CMK (cell line): ENCODE results near the gene DGKB.

Experiments used
- DNase-seq: peaks from one replicate; pipeline ENCODE4 v3.0.0-alpha.2; 2010; ENCODE audit warnings: low read depth

DGKB gene

GRCh38 chr7:14207138-14207537, 695.4 kb downstream of the DGKB start:
- no peak for DNase-seq

GRCh38 chr7:14206121-14206520, 696.4 kb downstream of the DGKB start:
- DNase-seq: no peak

GRCh38 chr7:14201353-14201752, 701.2 kb downstream of the DGKB start:
- DNase-seq: no peak

- no peak for DNase-seq
These were observed 703.2 kb downstream of the DGKB start for GRCh38 chr7:14199336-14199735.

- DNase-seq: no peak
These were observed 705.3 kb downstream of the DGKB start for GRCh38 chr7:14197280-14197679.

- DNase-seq: no peak
These were observed 706.0 kb downstream of the DGKB start for GRCh38 chr7:14196555-14196954.

- DNase-seq: no peak
These were observed 706.7 kb downstream of the DGKB start for GRCh38 chr7:14195871-14196270.

- DNase-seq: no peak
These were observed 707.5 kb downstream of the DGKB start for GRCh38 chr7:14195079-14195478.

- DNase-seq: no peak
These were observed 710.9 kb downstream of the DGKB start for GRCh38 chr7:14191686-14192098.

GRCh38 chr7:14184292-14184864, 718.2 kb downstream of the DGKB start:
- DNase-seq: no peak

- no peak for DNase-seq
These were observed 722.8 kb downstream of the DGKB start for GRCh38 chr7:14179781-14180180.

- no peak for DNase-seq
These were observed 724.7 kb downstream of the DGKB start for GRCh38 chr7:14177876-14178275.

- no peak for DNase-seq
These were observed 731.7 kb downstream of the DGKB start for GRCh38 chr7:14170872-14171271.

GRCh38 chr7:14158111-14158510, 744.4 kb downstream of the DGKB start:
- DNase-seq: no peak

- no peak for DNase-seq
These were observed 746.1 kb downstream of the DGKB start for GRCh38 chr7:14156436-14156835.

GRCh38 chr7:14148974-14149373, 753.6 kb downstream of the DGKB start:
- no peak for DNase-seq

- no peak for DNase-seq
These were observed 755.0 kb downstream of the DGKB start for GRCh38 chr7:14147532-14147931.

GRCh38 chr7:14144538-14144937, 758.0 kb downstream of the DGKB start:
- DNase-seq: no peak

GRCh38 chr7:14144109-14144508, 758.4 kb downstream of the DGKB start:
- DNase-seq: no peak

- no peak for DNase-seq
These were observed 764.9 kb downstream of the DGKB start for GRCh38 chr7:14137676-14138075.

- DNase-seq: no peak
These were observed 768.8 kb downstream of the DGKB start for GRCh38 chr7:14133752-14134151.

- no peak for DNase-seq
These were observed 776.6 kb downstream of the DGKB start for GRCh38 chr7:14125998-14126397.

GRCh38 chr7:14124716-14125115, 777.8 kb downstream of the DGKB start:
- DNase-seq: no peak

GRCh38 chr7:14123923-14124322, 778.6 kb downstream of the DGKB start:
- no peak for DNase-seq

- no peak for DNase-seq
These were observed 786.9 kb downstream of the DGKB start for GRCh38 chr7:14115701-14116100.
